GOT3 (cell line): ENCODE measurements around the gene SMG1.

Source experiments
- DNase-seq: peaks from one replicate; lab custom pipeline; 2025; ENCODE audit warnings: mixed read lengths; lab: John Stamatoyannopoulos, UW

The SMG1 gene

GRCh38 chr16:18852647-18853046, 73.6 kb downstream of the SMG1 start:
- no peak for DNase-seq

- no peak for DNase-seq
Measured at GRCh38 chr16:18846416-18846815, 79.8 kb downstream of the SMG1 start.

GRCh38 chr16:18842565-18842964, 83.6 kb downstream of the SMG1 start:
- DNase-seq, result no peak

GRCh38 chr16:18841833-18842525, 84.2 kb downstream of the SMG1 start:
- DNase-seq, result no peak

- DNase-seq, result no peak
Measured at GRCh38 chr16:18839555-18839954, 86.7 kb downstream of the SMG1 start.

GRCh38 chr16:18836702-18837101, 89.5 kb downstream of the SMG1 start:
- DNase-seq, result no peak

GRCh38 chr16:18834864-18835263, 91.3 kb downstream of the SMG1 start:
- no peak for DNase-seq

GRCh38 chr16:18833707-18834505, 92.3 kb downstream of the SMG1 start:
- DNase-seq, result no peak

- DNase-seq, result no peak
Measured at GRCh38 chr16:18832613-18833012, 93.6 kb downstream of the SMG1 start.

GRCh38 chr16:18832006-18832405, 94.2 kb downstream of the SMG1 start:
- DNase-seq, result no peak

GRCh38 chr16:18829251-18829650, 97.0 kb downstream of the SMG1 start:
- no peak for DNase-seq

- no peak for DNase-seq
Measured at GRCh38 chr16:18827890-18828289, 98.3 kb downstream of the SMG1 start.

- no peak for DNase-seq
Measured at GRCh38 chr16:18816286-18816685, 109.9 kb downstream of the SMG1 start.

GRCh38 chr16:18811925-18812324, 114.3 kb downstream of the SMG1 start:
- no peak for DNase-seq

- DNase-seq, result no peak
Measured at GRCh38 chr16:18809165-18809564, 117.0 kb downstream of the SMG1 start.

GRCh38 chr16:18805257-18805773, 120.9 kb downstream of the SMG1 start:
- DNase-seq, result no peak

- DNase-seq, result no peak
Measured at GRCh38 chr16:18804540-18804939, 121.7 kb downstream of the SMG1 start.

GRCh38 chr16:18803569-18804462, 122.4 kb downstream of the SMG1 start:
- no peak for DNase-seq

GRCh38 chr16:18802767-18803343, 123.4 kb downstream of the SMG1 start:
- no peak for DNase-seq

GRCh38 chr16:18801145-18801972, 124.8 kb downstream of the SMG1 start, which contains the start of gene ARL6IP1:
Gene ARL6IP1 (minus strand): TSS chr16:18801549. CDS start chr16:18801466, 83 bp downstream.
- DNase-seq, result peak; percentile 94

- DNase-seq, result no peak
Measured at GRCh38 chr16:18800775-18801144, 125.4 kb downstream of the SMG1 start.
